BLaER1 (cell line): Measurements from ENCODE around the gene SPRR2B.
A peak's percentile ranks its signal among the peaks of the same experiment; 100 is the strongest.
"Not testable (repeated sequence)": the region's sequence is repeated elsewhere in the genome, so short reads cannot be mapped to it uniquely, and the experiment has no call there.

Source experiments
- H3K27ac ChIP-seq: shearing (Covaris generic); formaldehyde crosslinking; 2 replicates; pipeline ENCODE4 v1.8.1; 2022
- H3K27me3 ChIP-seq: shearing (Covaris generic); formaldehyde crosslinking; 2 replicates; pipeline ENCODE4 v1.8.1; 2022
- H3K36me3 ChIP-seq: shearing (Covaris generic); formaldehyde crosslinking; 2 replicates; pipeline ENCODE4 v1.8.1; 2022
- H3K4me1 ChIP-seq: shearing (Covaris generic); formaldehyde crosslinking; 2 replicates; pipeline ENCODE4 v1.8.1; 2022
- H3K4me2 ChIP-seq: shearing (Covaris generic); formaldehyde crosslinking; 2 replicates; pipeline ENCODE4 v1.8.1; 2022
- H3K4me3 ChIP-seq: shearing (Covaris generic); formaldehyde crosslinking; 2 replicates; pipeline ENCODE4 v1.8.1; 2022
- H3K9ac ChIP-seq: shearing (Covaris generic); formaldehyde crosslinking; 2 replicates; pipeline ENCODE4 v1.8.1; 2022
- H3K9me3 ChIP-seq: shearing (Covaris generic); formaldehyde crosslinking; 2 replicates; pipeline ENCODE4 v1.8.1; 2022
- H4K20me1 ChIP-seq: shearing (Covaris generic); formaldehyde crosslinking; 2 replicates; pipeline ENCODE4 v1.8.1; 2022
- Cebpa-rat ChIP-seq: shearing (Covaris generic); IDR thresholded peaks from 2 replicates; pipeline ENCODE4 v1.8.1; 2022

The SPRR2B gene

GRCh38 chr1:153087652-153088051, 16.2 kb upstream of the SPRR2B start:
- no peak for TF ChIP-seq Cebpa-rat
- H3K4me2 ChIP-seq, result no peak overlapping the region
- H3K36me3 ChIP-seq, result no peaks in the 10 kb centered on the region
- no peak overlapping the region for H3K9ac ChIP-seq
- H4K20me1 ChIP-seq, result no peaks in the 10 kb centered on the region
- H3K27ac ChIP-seq, result no peak overlapping the region
- peaks cover 45% of the 10 kb centered on the region for H3K9me3 ChIP-seq
- no peak overlapping the region for H3K4me3 ChIP-seq
- H3K27me3 ChIP-seq, result no peaks in the 10 kb centered on the region
- peaks cover 25% of the 10 kb centered on the region for H3K4me1 ChIP-seq

DNA sequence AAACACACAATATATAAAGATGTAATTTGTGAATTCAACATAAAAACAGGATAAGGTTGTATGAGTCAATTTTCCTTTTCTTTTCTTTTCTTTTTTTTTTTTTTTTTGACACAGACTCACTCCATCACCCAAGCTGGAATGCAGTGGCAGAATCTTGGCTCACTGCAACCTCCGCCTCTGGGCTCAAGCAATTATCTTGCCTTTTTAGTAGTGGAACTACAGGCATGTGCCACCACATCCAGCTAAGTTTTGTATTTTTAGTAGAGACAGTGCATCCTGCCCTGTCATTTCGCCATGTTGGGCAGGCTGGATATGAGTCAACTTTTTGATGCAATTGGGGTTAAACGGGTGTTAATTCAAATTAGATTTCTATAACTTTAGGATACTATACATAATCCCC, 10.3 kb upstream of the SPRR2B start:
- TF ChIP-seq Cebpa-rat, result no peak
- H3K36me3 ChIP-seq, result no peaks in the 10 kb centered on the region
- H4K20me1 ChIP-seq, result no peaks in the 10 kb centered on the region

DNA sequence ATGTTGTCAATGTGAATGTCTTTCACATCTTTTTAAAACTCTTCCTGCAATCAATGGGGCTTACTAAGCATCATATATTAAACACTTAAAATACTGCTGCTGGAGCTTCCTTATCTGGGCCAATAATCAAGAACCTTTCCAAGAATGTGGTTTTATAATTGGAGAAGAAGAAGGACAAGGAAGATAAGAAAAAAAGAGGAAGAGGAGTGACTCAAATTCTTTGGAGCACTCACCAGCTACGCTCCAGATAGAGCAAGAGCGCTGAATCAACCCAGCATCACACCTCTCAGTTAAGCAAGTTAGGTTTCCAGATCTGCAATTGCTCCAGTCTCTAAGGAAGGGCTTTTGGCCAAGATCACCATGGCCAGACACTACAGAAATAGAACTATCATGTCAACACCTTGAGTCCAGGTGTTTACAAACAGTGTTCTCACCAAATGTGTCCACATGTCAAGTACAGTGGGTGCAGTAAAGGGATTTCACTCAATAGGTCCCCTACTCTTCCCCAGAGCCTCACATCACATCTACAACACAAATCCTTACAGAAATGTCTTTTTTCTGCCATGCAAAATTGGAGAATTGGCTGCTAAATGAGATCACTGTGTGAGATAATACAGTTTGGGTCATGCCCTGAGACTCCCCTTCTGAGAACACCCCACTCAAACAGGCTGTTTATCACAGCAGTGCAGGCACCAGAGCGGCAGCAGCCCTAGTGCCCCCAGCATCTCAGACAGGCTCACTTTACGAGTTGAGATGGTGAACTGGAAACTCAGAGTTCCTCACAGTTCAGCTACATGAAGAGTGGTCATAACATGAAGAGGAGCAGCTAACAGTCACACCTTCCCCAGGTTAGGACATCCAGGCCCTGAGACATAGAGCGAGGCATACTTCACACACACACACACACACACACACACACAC, 1.7 kb upstream of the SPRR2B start:
- H3K27me3 ChIP-seq, result no peaks in the 10 kb centered on the region
- TF ChIP-seq Cebpa-rat, result no peak
- no peak overlapping the region for H3K4me2 ChIP-seq
- H3K36me3 ChIP-seq, result no peaks in the 10 kb centered on the region
- no peak overlapping the region for H3K27ac ChIP-seq
- no peaks in the 10 kb centered on the region for H3K4me1 ChIP-seq
- no peak overlapping the region for H3K9ac ChIP-seq
- H4K20me1 ChIP-seq, result no peaks in the 10 kb centered on the region
- H3K4me3 ChIP-seq, result no peak overlapping the region
- no peaks in the 10 kb centered on the region for H3K9me3 ChIP-seq

More for the DNA sequence above, 10.3 kb upstream of the SPRR2B start:
- no peak overlapping the region for H3K9ac ChIP-seq
- H3K27ac ChIP-seq, result no peak overlapping the region
- no peak overlapping the region for H3K4me2 ChIP-seq
- peaks cover 11% of the 10 kb centered on the region; the same call in 1 of the 2 replicates for H3K4me1 ChIP-seq
- no peaks in the 10 kb centered on the region for H3K27me3 ChIP-seq
- H3K4me3 ChIP-seq, result no peak overlapping the region
- peaks cover 15% of the 10 kb centered on the region for H3K9me3 ChIP-seq

GRCh38 chr1:153070243-153070642, 1.2 kb downstream of the SPRR2B start:
- no peak overlapping the region for H3K4me3 ChIP-seq
- H3K27me3 ChIP-seq, result no peaks in the 10 kb centered on the region
- H3K9ac ChIP-seq, result no peak overlapping the region
- no peak overlapping the region for H3K27ac ChIP-seq
- H3K9me3 ChIP-seq, result no peaks in the 10 kb centered on the region
- TF ChIP-seq Cebpa-rat, result no peak
- no peaks in the 10 kb centered on the region for H3K36me3 ChIP-seq
- H3K4me2 ChIP-seq, result no peak overlapping the region
- H3K4me1 ChIP-seq, result no peaks in the 10 kb centered on the region
- H4K20me1 ChIP-seq, result no peaks in the 10 kb centered on the region

- no peak for TF ChIP-seq Cebpa-rat
- no peaks in the 10 kb centered on the region for H4K20me1 ChIP-seq
- peaks cover 17% of the 10 kb centered on the region for H3K4me1 ChIP-seq
- no peaks in the 10 kb centered on the region for H3K27me3 ChIP-seq
- H3K27ac ChIP-seq, result no peak overlapping the region
- no peak overlapping the region for H3K4me3 ChIP-seq
- no peak overlapping the region for H3K4me2 ChIP-seq
- H3K9ac ChIP-seq, result no peak overlapping the region
- H3K9me3 ChIP-seq, result no peaks in the 10 kb centered on the region
- H3K36me3 ChIP-seq, result no peaks in the 10 kb centered on the region
Observed at GRCh38 chr1:153058826-153059784, 12.3 kb downstream of the SPRR2B start.

- no peak for TF ChIP-seq Cebpa-rat
- H3K9ac ChIP-seq, result no peak overlapping the region
- no peaks in the 10 kb centered on the region for H3K9me3 ChIP-seq
- H3K4me1 ChIP-seq, result peaks cover 17% of the 10 kb centered on the region
- no peak overlapping the region for H3K27ac ChIP-seq
- no peaks in the 10 kb centered on the region for H3K27me3 ChIP-seq
- H3K36me3 ChIP-seq, result no peaks in the 10 kb centered on the region
- H4K20me1 ChIP-seq, result no peaks in the 10 kb centered on the region
- no peak overlapping the region for H3K4me3 ChIP-seq
- H3K4me2 ChIP-seq, result no peak overlapping the region
Observed at GRCh38 chr1:153058154-153058553, 13.3 kb downstream of the SPRR2B start.

DNA sequence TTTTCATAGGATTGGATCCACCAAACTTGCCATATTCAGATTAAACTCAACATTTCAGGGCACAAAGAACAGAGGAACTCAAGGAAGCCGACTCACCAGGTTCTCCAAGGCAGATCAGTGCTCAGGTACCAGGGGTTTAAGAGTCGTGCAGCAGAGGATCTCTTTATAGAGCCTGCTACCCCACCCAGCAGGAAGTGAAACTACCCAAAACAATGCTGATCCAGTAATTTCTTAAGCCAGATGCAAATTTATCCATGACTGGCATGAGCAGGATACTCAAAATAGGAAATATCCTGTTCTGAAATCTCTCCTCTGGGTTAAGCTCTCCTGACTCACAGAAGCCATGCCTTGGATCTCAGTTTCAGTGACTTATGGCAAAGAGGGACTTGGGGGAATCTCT, 14.0 kb downstream of the SPRR2B start, which contains the start of gene SPRR2A:
TSS of gene SPRR2A (minus strand) at position 138 of the 400 bp plus-strand sequence. CDS start 777 bp downstream, outside the sequence.
- H3K9me3 ChIP-seq, result no peaks in the 10 kb centered on the region
- H3K36me3 ChIP-seq, result no peaks in the 10 kb centered on the region
- TF ChIP-seq Cebpa-rat, result no peak
- no peak within 1 kb of the TSS for H3K4me3 ChIP-seq
- no peaks in the 10 kb centered on the region for H3K27me3 ChIP-seq
- no peak within 1 kb of the TSS for H3K27ac ChIP-seq
- H4K20me1 ChIP-seq, result no peaks in the 10 kb centered on the region
- no peak within 1 kb of the TSS for H3K9ac ChIP-seq
- peaks cover 17% of the 10 kb centered on the region for H3K4me1 ChIP-seq
- H3K4me2 ChIP-seq, result peak within 1 kb of the TSS; percentile 8; the same call in 1 of the 2 replicates

DNA sequence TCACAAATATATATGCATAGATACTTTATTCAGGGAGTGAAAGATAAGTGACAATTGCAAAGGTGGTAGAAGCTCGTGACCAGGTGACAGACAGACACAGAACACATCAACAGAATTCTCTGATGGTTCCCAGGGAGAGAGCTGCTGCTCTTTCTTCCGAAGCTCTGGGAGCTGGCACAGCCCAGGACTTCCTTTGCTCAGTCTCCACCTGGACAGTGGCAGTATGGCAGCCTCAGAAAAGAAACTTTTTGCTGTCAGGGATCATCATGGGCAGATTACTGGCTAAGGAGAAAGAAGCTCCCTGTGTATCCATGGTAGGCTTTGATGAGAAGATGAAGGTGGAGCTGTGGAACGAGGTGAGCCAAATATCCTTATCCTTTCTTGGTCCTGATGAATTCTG, 15.3 kb downstream of the SPRR2B start:
- H3K9me3 ChIP-seq, H3K4me2 ChIP-seq, H3K4me3 ChIP-seq, H3K27me3 ChIP-seq, H3K36me3 ChIP-seq, H3K27ac ChIP-seq, H3K9ac ChIP-seq, H4K20me1 ChIP-seq: not testable (repeated sequence)
- H3K4me1 ChIP-seq, result peaks cover 17% of the 10 kb centered on the region

- Histone ChIP-seq H3K27me3 (no peaks in the 10 kb centered on the region), H3K9ac (no peak overlapping the region), H3K4me2 (no peak overlapping the region), H4K20me1 (no peaks in the 10 kb centered on the region), H3K4me3 (no peak overlapping the region), H3K4me1 (peaks cover 10% of the 10 kb centered on the region; the same call in 1 of the 2 replicates), H3K36me3 (no peaks in the 10 kb centered on the region), H3K9me3 (peaks cover 12% of the 10 kb centered on the region; the same call in 1 of the 2 replicates), H3K27ac (no peak overlapping the region)
- no peak for TF ChIP-seq Cebpa-rat
Observed at GRCh38 chr1:153049211-153049610, 22.2 kb downstream of the SPRR2B start.
